Neural cell (in vitro differentiated cells): ENCODE results near the gene ANXA6. TPM values are rescaled to one million over a fixed set of nuclear protein-coding genes. Genes with fewer than 3 reads are reported as not detected.

ENCODE experiments used
- H2AFZ ChIP-seq: fragments of 200-600, 300-800 bp; sonication (generic), shearing (Covaris generic); 2 replicates; pipeline ENCODE4 v1.6.0; 2014; ENCODE audit warnings: low read depth, mild to moderate bottlenecking, antibody characterized with exemption, low read length, moderate library complexity
- H3F3A ChIP-seq: fragments of 200-600 bp; shearing (Covaris generic); 2 replicates; pipeline ENCODE4 v1.6.1; 2016; ENCODE audit warnings: mild to moderate bottlenecking, moderate library complexity, mixed read lengths, antibody characterized with exemption, low read length; ENCODE audit not compliant: insufficient read depth, poor library complexity, severe bottlenecking
- H3K27ac ChIP-seq: fragments of 200-600, 300-800 bp; sonication (generic), shearing (Covaris generic); 2 replicates; pipeline ENCODE4 v1.5.1; 2014; ENCODE audit warnings: mild to moderate bottlenecking, low read length, moderate library complexity
- H3K27me3 ChIP-seq: fragments of 300-800, 200-600 bp; sonication (generic), shearing (Covaris generic); 2 replicates; pipeline ENCODE4 v1.6.0; 2014; ENCODE audit warnings: mild to moderate bottlenecking, low read depth, low read length, moderate library complexity; ENCODE audit not compliant: insufficient read depth
- H3K36me3 ChIP-seq: fragments of 300-800, 200-600 bp; sonication (generic), shearing (Covaris generic); 2 replicates; pipeline ENCODE4 v1.5.1; 2014; ENCODE audit warnings: mild to moderate bottlenecking, antibody characterized with exemption, low read length, moderate library complexity; ENCODE audit not compliant: insufficient read depth
- H3K4me2 ChIP-seq: fragments of 300-800, 200-600 bp; sonication (generic), shearing (Covaris generic); 2 replicates; pipeline ENCODE4 v1.6.0; 2014; ENCODE audit warnings: mild to moderate bottlenecking, low read length
- H3K4me3 ChIP-seq: fragments of 300-800, 200-600 bp; sonication (generic), shearing (Covaris generic); 2 replicates; pipeline ENCODE4 v1.5.1; 2014; ENCODE audit warnings: mild to moderate bottlenecking, low read length, moderate library complexity
- H3K79me2 ChIP-seq: fragments of 200-600 bp; shearing (Covaris generic); replicated peaks from 2 replicates; pipeline ENCODE4 v1.6.0; 2014; ENCODE audit warnings: mild to moderate bottlenecking, low read length, moderate library complexity; ENCODE audit not compliant: insufficient read depth
- H3K9ac ChIP-seq: fragments of 300-800, 200-600 bp; sonication (generic), shearing (Covaris generic); 2 replicates; pipeline ENCODE4 v1.6.1; 2016; ENCODE audit warnings: mild to moderate bottlenecking, low read length, mixed read lengths
- H3K9me2 ChIP-seq: fragments of 200-600 bp; shearing (Covaris generic); 2 replicates; pipeline ENCODE4 v1.6.1; 2016; ENCODE audit warnings: mild to moderate bottlenecking, low read length, mixed read lengths; ENCODE audit not compliant: insufficient read depth
- H3K9me3 ChIP-seq: fragments of 200-600, 300-800 bp; sonication (generic), shearing (Covaris generic); 2 replicates; pipeline ENCODE4 v1.6.1; 2016; ENCODE audit warnings: mild to moderate bottlenecking, mixed run types, low read length, moderate library complexity, mixed read lengths
- H4K20me1 ChIP-seq: fragments of 200-600 bp; shearing (Covaris generic); 2 replicates; pipeline ENCODE4 v1.6.1; 2016; ENCODE audit warnings: mild to moderate bottlenecking, mixed run types; ENCODE audit not compliant: insufficient read depth
- CTCF ChIP-seq: fragments of 450-650 bp; IDR thresholded peaks from 2 replicates; pipeline ENCODE4 v1.5.1; 2014; ENCODE audit warnings: antibody characterized with exemption, mild to moderate bottlenecking, moderate library complexity; ENCODE audit not compliant: poor library complexity, severe bottlenecking
- EP300 ChIP-seq: fragments of 450-650 bp; conservative IDR thresholded peaks from 2 replicates; pipeline ENCODE4 v1.6.1; 2014; ENCODE audit warnings: antibody characterized with exemption, mild to moderate bottlenecking, moderate library complexity; ENCODE audit not compliant: poor library complexity, severe bottlenecking
- EZH2 ChIP-seq: fragments of 200-600, 300-800 bp; shearing (Covaris generic), sonication (generic); IDR thresholded peaks from 2 replicates; pipeline ENCODE4 v1.6.1; 2014; ENCODE audit warnings: antibody characterized with exemption, low read length, borderline replicate concordance, mild to moderate bottlenecking; ENCODE audit not compliant: insufficient read depth, poor library complexity, severe bottlenecking
- MXI1 ChIP-seq: fragments of 450-650 bp; conservative IDR thresholded peaks from 2 replicates; pipeline ENCODE4 v1.6.1; 2014; ENCODE audit warnings: antibody characterized with exemption, mild to moderate bottlenecking; ENCODE audit not compliant: poor library complexity, severe bottlenecking
- POLR2AphosphoS5 ChIP-seq: IDR thresholded peaks from 2 replicates; pipeline ENCODE4 v1.6.1; 2012
- RAD21 ChIP-seq: fragments of 450-650 bp; conservative IDR thresholded peaks from 2 replicates; pipeline ENCODE4 v1.6.1; 2014; ENCODE audit warnings: antibody characterized with exemption, mild to moderate bottlenecking, moderate library complexity
- REST ChIP-seq: IDR thresholded peaks from 2 replicates; pipeline ENCODE4 v1.6.1; 2012; ENCODE audit warnings: borderline replicate concordance
- SMC3 ChIP-seq: fragments of 450-650 bp; conservative IDR thresholded peaks from 2 replicates; pipeline ENCODE4 v1.6.1; 2014; ENCODE audit warnings: antibody characterized with exemption, mild to moderate bottlenecking, moderate library complexity; ENCODE audit not compliant: poor library complexity
- TAF1 ChIP-seq: IDR thresholded peaks from 2 replicates; pipeline ENCODE4 v1.6.1; 2012; ENCODE audit warnings: low read depth
- polyA plus RNA-seq: library from polyadenylated mRNA; depleted of rRNA; stranded (reverse); fragments of >200 nt; gene quantifications from 2 replicates; pipeline ENCODE4 v1.2.3, GENCODE V29; 2014

The ANXA6 gene
- polyA plus RNA-seq, 1 donor from 2014 or later = 27.5 TPM

- no peaks in the 10 kb centered on the region for H3K9me2 ChIP-seq
- no peaks in the 10 kb centered on the region for H3F3A ChIP-seq
- H3K27me3 ChIP-seq = no peaks in the 10 kb centered on the region
- H3K4me2 ChIP-seq = no peak overlapping the region
- no peak for TF ChIP-seq EZH2
- no peak for TF ChIP-seq TAF1
- no peak for TF ChIP-seq CTCF
- no peak for TF ChIP-seq POLR2AphosphoS5
- TF ChIP-seq EP300 = no peak
- no peak for TF ChIP-seq MXI1
- TF ChIP-seq RAD21 = no peak
- TF ChIP-seq REST = no peak
- H3K36me3 ChIP-seq = no peaks in the 10 kb centered on the region
- H3K27ac ChIP-seq = no peak overlapping the region
- H3K4me3 ChIP-seq = no peak overlapping the region
- H4K20me1 ChIP-seq = no peaks in the 10 kb centered on the region
- H2AFZ ChIP-seq = no peak overlapping the region
- H3K79me2 ChIP-seq = no peaks in the 10 kb centered on the region
- no peaks in the 10 kb centered on the region for H3K9me3 ChIP-seq
- H3K9ac ChIP-seq = no peak overlapping the region
Observed at GRCh38 chr5:151077419-151077818, 80.2 kb downstream of the ANXA6 start.

- no peak overlapping the region for H3K27ac ChIP-seq
- no peaks in the 10 kb centered on the region for H3K27me3 ChIP-seq
- H3K9me3 ChIP-seq = no peaks in the 10 kb centered on the region
- no peaks in the 10 kb centered on the region for H3K36me3 ChIP-seq
- no peak overlapping the region for H2AFZ ChIP-seq
- no peaks in the 10 kb centered on the region for H3K9me2 ChIP-seq
- TF ChIP-seq RAD21 (no peak), SMC3 (no peak), POLR2AphosphoS5 (no peak), EZH2 (no peak), MXI1 (no peak), TAF1 (no peak), CTCF (no peak), REST (no peak), EP300 (no peak)
- H4K20me1 ChIP-seq = no peaks in the 10 kb centered on the region
- H3K4me2 ChIP-seq = no peak overlapping the region
- H3F3A ChIP-seq = no peaks in the 10 kb centered on the region
- no peak overlapping the region for H3K4me3 ChIP-seq
- H3K79me2 ChIP-seq = no peaks in the 10 kb centered on the region
- no peak overlapping the region for H3K9ac ChIP-seq
Observed at GRCh38 chr5:151076616-151077015, 81.0 kb downstream of the ANXA6 start.
